Suppressor macrophage treated with lipopolysaccharide for 4 hours (primary cell): ENCODE results near the gene IGFALS.

Experiments
- DNase-seq: peaks from one replicate; pipeline ENCODE4 v3.0.0-alpha.2; 2020

Gene IGFALS

GRCh38 chr16:1741553-1742165 is 51.8 kb downstream of the IGFALS start:
- no peak for DNase-seq

GRCh38 chr16:1740781-1741490 is 52.6 kb downstream of the IGFALS start:
- no peak for DNase-seq
